MM.1S (cell line): ENCODE results near the gene MFSD2B.

Source experiments
- CTCF ChIP-seq: fragments of 300-600 bp; sonication (generic); IDR thresholded peaks from 2 replicates; pipeline ENCODE4 v1.5.1; 2016; ENCODE audit warnings: antibody characterized with exemption, low read length, mixed read lengths
- EZH2 ChIP-seq: fragments of 300-600 bp; sonication (generic); optimal IDR thresholded peaks from 2 replicates; pipeline ENCODE3; 2017; ENCODE audit warnings: low read depth, mild to moderate bottlenecking, antibody characterized with exemption, low read length, mixed read lengths

- TF ChIP-seq CTCF: no peak
- no peak for TF ChIP-seq EZH2
Measured at GRCh38 chr2:23967846-23968245, 42.0 kb upstream of the MFSD2B start.
